HepG2 (cell line): ENCODE data around the gene TMUB1. TPM values are rescaled to one million over a fixed set of nuclear protein-coding genes. Genes with fewer than 3 reads are reported as not detected.

Source experiments
- AKAP8 ChIP-seq: sonication (generic); formaldehyde crosslinking; IDR thresholded peaks from 2 replicates; pipeline ENCODE4 v1.5.1; 2020; ENCODE audit warnings: mild to moderate bottlenecking, missing genetic modification reagents
- DR1 ChIP-seq: sonication (generic); formaldehyde crosslinking; IDR thresholded peaks from 2 replicates; pipeline ENCODE4 v1.8.0; 2021; ENCODE audit warnings: mild to moderate bottlenecking, missing genetic modification reagents, inconsistent platforms
- EP300 ChIP-seq, 3 experiments: sonication (generic) in 1 of 3; formaldehyde crosslinking in 1 of 3; IDR thresholded peaks; 2 replicates each; pipeline versions ENCODE4 v1.5.1 to v1.6.1; 2011 to 2020; ENCODE audit warnings: low read depth in 2 of 3, low read length in 2 of 3, borderline replicate concordance in 1 of 3, improper control_type of control experiment in 1 of 3, mild to moderate bottlenecking in 1 of 3, missing genetic modification reagents in 1 of 3, moderate library complexity in 1 of 3
- FOXA3 ChIP-seq: IDR thresholded peaks from 2 replicates; pipeline ENCODE4 v1.6.1; 2016; ENCODE audit warnings: missing genetic modification reagents, missing compliant biosample characterization
- GABPB1 ChIP-seq: IDR thresholded peaks from 2 replicates; pipeline ENCODE4 v1.6.1; 2016; ENCODE audit warnings: mild to moderate bottlenecking, missing genetic modification reagents, moderate library complexity, missing compliant biosample characterization
- KMT2B ChIP-seq: IDR thresholded peaks from 2 replicates; pipeline ENCODE4 v1.6.1; 2016; ENCODE audit warnings: missing genetic modification reagents, missing compliant biosample characterization
- NFE2 ChIP-seq: sonication (generic); formaldehyde crosslinking; IDR thresholded peaks from 2 replicates; pipeline ENCODE4 v1.4.0; 2020; ENCODE audit warnings: missing genetic modification reagents
- PHF8 ChIP-seq: sonication (generic); formaldehyde crosslinking; IDR thresholded peaks from 2 replicates; pipeline ENCODE4 v1.5.0; 2020; ENCODE audit warnings: missing genetic modification reagents
- TOPORS ChIP-seq: sonication (generic); formaldehyde crosslinking; IDR thresholded peaks from 2 replicates; pipeline ENCODE4 v1.8.0; 2023; ENCODE audit warnings: mild to moderate bottlenecking, missing genetic modification reagents
- ZNF253 ChIP-seq: sonication (generic); formaldehyde crosslinking; IDR thresholded peaks from 2 replicates; pipeline ENCODE4 v1.8.0; 2022; ENCODE audit warnings: mild to moderate bottlenecking, missing genetic modification reagents, borderline replicate concordance
- ZNF772 ChIP-seq: sonication (generic); formaldehyde crosslinking; IDR thresholded peaks from 2 replicates; pipeline ENCODE4 v1.5.0; 2020; ENCODE audit warnings: mild to moderate bottlenecking, missing genetic modification reagents
- ZNF841 ChIP-seq: sonication (generic); formaldehyde crosslinking; IDR thresholded peaks from 2 replicates; pipeline ENCODE4 v1.8.1; 2023; ENCODE audit warnings: missing genetic modification reagents, borderline replicate concordance
- polyA plus RNA-seq, 8 experiments: library from polyadenylated mRNA; depleted of rRNA in 3 of 8; stranded (reverse) in 7 of 8; unstranded in 1 of 8; fragments of >200 nt; fragmentation: Illumina TruSeq in 4 of 8; extraction: Trizol in 4 of 8; gene quantifications; 2 replicates each; pipeline versions ENCODE4 v1.2.1 to v1.2.3, GENCODE V29; 2011 to 2016; ENCODE audit warnings: low read depth in 4 of 8, missing spikeins in 1 of 8, mixed read lengths in 1 of 8; ENCODE audit not compliant: insufficient read depth in 1 of 8
- total RNA-seq, 5 experiments: library from RNA; depleted of rRNA; stranded (reverse); fragments of >200 nt; fragmentation: Illumina TruSeq; extraction: Trizol; gene quantifications; 2 replicates each; pipeline ENCODE4 v1.2.3, GENCODE V29; 2016; ENCODE audit warnings: low read depth in 1 of 5
- TF ChIP-seq, protein P1 (sequence below): sonication (generic); formaldehyde crosslinking; conservative IDR thresholded peaks from 2 replicates; pipeline ENCODE4 v1.4.0; 2020; ENCODE audit warnings: missing genetic modification reagents
- TF ChIP-seq, protein P2 (sequence below): sonication (generic); formaldehyde crosslinking; IDR thresholded peaks from 2 replicates; pipeline ENCODE4 v1.4.0; 2020; ENCODE audit warnings: missing genetic modification reagents
- TF ChIP-seq, protein P3 (sequence below): sonication (generic); formaldehyde crosslinking; IDR thresholded peaks from 2 replicates; pipeline ENCODE4 v1.4.0; 2020; ENCODE audit warnings: missing genetic modification reagents, borderline replicate concordance
- TF ChIP-seq, protein P4 (sequence below): sonication (generic); formaldehyde crosslinking; IDR thresholded peaks from 2 replicates; pipeline ENCODE4 v1.5.0; 2020; ENCODE audit warnings: mild to moderate bottlenecking, missing genetic modification reagents
- TF ChIP-seq, protein P5 (sequence below): sonication (generic); formaldehyde crosslinking; IDR thresholded peaks from 2 replicates; pipeline ENCODE4 v1.4.0; 2020; ENCODE audit warnings: mild to moderate bottlenecking, missing genetic modification reagents
- TF ChIP-seq, protein P6 (sequence below): sonication (generic); formaldehyde crosslinking; IDR thresholded peaks from 2 replicates; pipeline ENCODE4 v1.4.0; 2020; ENCODE audit warnings: mild to moderate bottlenecking, missing genetic modification reagents

The TMUB1 gene
- total and polyA plus RNA-seq, 2 of the 13 experiments (the other 11 are each of a cell fraction or from before 2014, with no cell fraction given) = 44.8 to 51.6 TPM

DNA sequence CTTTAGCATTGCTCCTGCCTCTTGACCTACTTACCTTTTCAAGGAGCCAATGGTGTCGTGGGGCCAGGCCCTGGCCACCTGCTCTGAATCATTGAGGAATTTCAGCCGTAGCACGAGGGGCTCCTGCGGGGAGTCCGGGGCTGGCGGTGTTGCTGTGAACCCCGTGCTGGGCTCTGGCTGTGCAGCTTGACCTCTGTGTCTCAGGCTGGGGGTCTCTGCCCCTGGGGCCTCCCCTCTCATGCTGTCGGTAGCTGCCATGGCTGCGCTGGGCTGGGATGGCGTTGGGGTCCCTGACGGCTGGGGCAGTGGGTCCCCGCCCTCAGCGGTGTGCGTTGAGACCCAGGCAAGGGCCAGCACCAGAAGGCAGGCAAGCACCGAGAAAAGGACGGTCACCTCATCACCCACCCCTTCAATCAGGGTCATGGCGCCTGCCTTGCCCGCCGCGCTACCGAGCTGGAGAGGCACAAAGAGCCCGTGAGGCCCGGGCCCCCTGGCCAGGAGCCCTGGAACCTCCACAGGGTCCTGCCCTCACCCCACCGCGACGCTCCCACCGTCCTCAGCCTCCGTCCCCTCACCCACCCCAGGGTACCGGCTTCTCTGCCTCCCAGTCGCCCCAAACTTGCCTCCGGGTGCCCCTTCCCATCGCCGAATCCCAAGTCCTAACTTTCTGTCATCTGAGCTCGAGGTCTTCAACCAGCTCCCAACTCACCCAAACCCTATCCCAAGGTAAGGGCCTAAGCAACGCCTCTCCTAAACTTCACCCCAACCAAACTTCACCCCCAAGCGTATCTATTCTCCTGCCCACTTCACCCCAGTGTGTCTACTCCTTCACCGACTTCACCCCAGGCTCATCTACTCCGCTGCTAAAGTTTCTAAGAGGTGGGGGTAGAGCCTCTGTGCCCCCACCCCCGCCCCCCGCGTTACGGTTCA is 887 bp downstream of the TMUB1 start (continued):
- TF ChIP-seq EP300 (IDR thresholded peaks at IDR 0.05; ENCODE audit: low read depth in 2 of 2, low read length in 2 of 2) (no peak), EP300 (CRISPR knock-in tag; IDR thresholded peaks at IDR 0.05; ENCODE audit: borderline replicate concordance) (no peak), PHF8 (CRISPR knock-in tag) (peak; percentile 26; the same call in 1 of the 2 replicates), TOPORS (no peak), ZNF253 (CRISPR knock-in tag) (no peak), ZNF841 (no peak), DR1 (CRISPR knock-in tag) (no peak), KMT2B (CRISPR knock-in tag) (no peak), GABPB1 (0 out of 2 replicates have a peak, but pooled peaks have one; percentile 20), AKAP8 (CRISPR knock-in tag) (peak; percentile 47; the same call in 1 of the 2 replicates), NFE2 (CRISPR knock-in tag) (no peak), FOXA3 (CRISPR knock-in tag) (no peak), ZNF772 (CRISPR knock-in tag) (no peak)
- TF ChIP-seq, protein P1, sequence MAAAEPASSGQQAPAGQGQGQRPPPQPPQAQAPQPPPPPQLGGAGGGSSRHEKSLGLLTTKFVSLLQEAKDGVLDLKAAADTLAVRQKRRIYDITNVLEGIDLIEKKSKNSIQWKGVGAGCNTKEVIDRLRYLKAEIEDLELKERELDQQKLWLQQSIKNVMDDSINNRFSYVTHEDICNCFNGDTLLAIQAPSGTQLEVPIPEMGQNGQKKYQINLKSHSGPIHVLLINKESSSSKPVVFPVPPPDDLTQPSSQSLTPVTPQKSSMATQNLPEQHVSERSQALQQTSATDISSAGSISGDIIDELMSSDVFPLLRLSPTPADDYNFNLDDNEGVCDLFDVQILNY (CRISPR knock-in tag) = no peak
- TF ChIP-seq, protein P2, sequence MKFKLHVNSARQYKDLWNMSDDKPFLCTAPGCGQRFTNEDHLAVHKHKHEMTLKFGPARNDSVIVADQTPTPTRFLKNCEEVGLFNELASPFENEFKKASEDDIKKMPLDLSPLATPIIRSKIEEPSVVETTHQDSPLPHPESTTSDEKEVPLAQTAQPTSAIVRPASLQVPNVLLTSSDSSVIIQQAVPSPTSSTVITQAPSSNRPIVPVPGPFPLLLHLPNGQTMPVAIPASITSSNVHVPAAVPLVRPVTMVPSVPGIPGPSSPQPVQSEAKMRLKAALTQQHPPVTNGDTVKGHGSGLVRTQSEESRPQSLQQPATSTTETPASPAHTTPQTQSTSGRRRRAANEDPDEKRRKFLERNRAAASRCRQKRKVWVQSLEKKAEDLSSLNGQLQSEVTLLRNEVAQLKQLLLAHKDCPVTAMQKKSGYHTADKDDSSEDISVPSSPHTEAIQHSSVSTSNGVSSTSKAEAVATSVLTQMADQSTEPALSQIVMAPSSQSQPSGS (CRISPR knock-in tag) = no peak
- TF ChIP-seq, protein P3, sequence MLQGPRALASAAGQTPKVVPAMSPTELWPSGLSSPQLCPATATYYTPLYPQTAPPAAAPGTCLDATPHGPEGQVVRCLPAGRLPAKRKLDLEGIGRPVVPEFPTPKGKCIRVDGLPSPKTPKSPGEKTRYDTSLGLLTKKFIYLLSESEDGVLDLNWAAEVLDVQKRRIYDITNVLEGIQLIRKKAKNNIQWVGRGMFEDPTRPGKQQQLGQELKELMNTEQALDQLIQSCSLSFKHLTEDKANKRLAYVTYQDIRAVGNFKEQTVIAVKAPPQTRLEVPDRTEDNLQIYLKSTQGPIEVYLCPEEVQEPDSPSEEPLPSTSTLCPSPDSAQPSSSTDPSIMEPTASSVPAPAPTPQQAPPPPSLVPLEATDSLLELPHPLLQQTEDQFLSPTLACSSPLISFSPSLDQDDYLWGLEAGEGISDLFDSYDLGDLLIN (CRISPR knock-in tag) = no peak
- TF ChIP-seq, protein P4, sequence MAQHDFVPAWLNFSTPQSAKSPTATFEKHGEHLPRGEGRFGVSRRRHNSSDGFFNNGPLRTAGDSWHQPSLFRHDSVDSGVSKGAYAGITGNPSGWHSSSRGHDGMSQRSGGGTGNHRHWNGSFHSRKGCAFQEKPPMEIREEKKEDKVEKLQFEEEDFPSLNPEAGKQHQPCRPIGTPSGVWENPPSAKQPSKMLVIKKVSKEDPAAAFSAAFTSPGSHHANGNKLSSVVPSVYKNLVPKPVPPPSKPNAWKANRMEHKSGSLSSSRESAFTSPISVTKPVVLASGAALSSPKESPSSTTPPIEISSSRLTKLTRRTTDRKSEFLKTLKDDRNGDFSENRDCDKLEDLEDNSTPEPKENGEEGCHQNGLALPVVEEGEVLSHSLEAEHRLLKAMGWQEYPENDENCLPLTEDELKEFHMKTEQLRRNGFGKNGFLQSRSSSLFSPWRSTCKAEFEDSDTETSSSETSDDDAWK (CRISPR knock-in tag) = no peak
- TF ChIP-seq, protein P5, sequence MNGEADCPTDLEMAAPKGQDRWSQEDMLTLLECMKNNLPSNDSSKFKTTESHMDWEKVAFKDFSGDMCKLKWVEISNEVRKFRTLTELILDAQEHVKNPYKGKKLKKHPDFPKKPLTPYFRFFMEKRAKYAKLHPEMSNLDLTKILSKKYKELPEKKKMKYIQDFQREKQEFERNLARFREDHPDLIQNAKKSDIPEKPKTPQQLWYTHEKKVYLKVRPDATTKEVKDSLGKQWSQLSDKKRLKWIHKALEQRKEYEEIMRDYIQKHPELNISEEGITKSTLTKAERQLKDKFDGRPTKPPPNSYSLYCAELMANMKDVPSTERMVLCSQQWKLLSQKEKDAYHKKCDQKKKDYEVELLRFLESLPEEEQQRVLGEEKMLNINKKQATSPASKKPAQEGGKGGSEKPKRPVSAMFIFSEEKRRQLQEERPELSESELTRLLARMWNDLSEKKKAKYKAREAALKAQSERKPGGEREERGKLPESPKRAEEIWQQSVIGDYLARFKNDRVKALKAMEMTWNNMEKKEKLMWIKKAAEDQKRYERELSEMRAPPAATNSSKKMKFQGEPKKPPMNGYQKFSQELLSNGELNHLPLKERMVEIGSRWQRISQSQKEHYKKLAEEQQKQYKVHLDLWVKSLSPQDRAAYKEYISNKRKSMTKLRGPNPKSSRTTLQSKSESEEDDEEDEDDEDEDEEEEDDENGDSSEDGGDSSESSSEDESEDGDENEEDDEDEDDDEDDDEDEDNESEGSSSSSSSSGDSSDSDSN (CRISPR knock-in tag) = peak; percentile 32; the same call in 1 of the 2 replicates
- TF ChIP-seq, protein P6, sequence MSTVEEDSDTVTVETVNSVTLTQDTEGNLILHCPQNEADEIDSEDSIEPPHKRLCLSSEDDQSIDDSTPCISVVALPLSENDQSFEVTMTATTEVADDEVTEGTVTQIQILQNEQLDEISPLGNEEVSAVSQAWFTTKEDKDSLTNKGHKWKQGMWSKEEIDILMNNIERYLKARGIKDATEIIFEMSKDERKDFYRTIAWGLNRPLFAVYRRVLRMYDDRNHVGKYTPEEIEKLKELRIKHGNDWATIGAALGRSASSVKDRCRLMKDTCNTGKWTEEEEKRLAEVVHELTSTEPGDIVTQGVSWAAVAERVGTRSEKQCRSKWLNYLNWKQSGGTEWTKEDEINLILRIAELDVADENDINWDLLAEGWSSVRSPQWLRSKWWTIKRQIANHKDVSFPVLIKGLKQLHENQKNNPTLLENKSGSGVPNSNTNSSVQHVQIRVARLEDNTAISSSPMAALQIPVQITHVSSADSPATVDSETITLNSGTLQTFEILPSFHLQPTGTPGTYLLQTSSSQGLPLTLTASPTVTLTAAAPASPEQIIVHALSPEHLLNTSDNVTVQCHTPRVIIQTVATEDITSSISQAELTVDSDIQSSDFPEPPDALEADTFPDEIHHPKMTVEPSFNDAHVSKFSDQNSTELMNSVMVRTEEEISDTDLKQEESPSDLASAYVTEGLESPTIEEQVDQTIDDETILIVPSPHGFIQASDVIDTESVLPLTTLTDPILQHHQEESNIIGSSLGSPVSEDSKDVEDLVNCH (CRISPR knock-in tag) = no peak
